Measurements from ENCODE around the gene DYSF.

DNA sequence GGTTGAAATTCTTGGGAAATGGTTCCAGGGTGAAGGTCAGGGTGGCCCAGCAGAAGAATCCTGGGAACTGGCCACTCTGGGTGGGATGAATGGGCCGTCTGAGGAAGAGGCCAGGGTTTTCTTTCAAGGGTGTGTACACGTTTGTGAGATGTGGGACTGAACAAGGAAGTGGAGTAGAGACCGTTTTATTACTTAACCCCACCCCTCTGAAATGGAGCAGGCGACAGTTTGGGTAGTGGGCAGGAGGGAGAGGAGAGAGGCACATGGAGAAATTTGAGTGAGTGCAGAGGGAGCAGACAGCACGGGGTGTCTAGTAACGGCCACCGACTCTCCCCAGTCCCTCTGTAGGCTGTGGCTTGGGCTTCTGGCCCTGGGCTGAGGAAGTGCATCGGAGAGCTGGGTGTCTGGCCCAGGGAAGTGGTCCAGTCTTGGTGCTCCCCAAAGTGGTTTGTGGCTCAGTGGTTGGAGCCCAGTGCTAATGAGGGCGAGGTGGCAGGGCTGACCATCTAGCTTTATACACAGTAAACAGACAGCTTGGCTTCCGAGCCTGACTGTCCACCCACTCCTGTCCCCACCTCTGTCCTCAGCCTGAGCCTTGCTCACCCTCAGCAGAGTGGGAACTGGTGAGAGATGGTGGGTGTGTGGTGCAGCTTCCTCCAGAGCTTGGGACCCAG, 135.3 kb downstream of the DYSF start:
- no peak for TF ChIP-seq POLR2A (IDR thresholded peaks at IDR 0.05; ENCODE audit: low read length)
- TF ChIP-seq GATA1 (IDR thresholded peaks at IDR 0.05; ENCODE audit: low read depth, low read length) = no peak
